ENCODE data around the gene KIAA0825. TPM values are rescaled to one million over a fixed set of nuclear protein-coding genes. Genes with fewer than 3 reads are reported as not detected.

KIAA0825 gene
- total and polyA plus RNA-seq, 2 experiments from 2014 or later: 3.0 to 7.0 TPM

DNA sequence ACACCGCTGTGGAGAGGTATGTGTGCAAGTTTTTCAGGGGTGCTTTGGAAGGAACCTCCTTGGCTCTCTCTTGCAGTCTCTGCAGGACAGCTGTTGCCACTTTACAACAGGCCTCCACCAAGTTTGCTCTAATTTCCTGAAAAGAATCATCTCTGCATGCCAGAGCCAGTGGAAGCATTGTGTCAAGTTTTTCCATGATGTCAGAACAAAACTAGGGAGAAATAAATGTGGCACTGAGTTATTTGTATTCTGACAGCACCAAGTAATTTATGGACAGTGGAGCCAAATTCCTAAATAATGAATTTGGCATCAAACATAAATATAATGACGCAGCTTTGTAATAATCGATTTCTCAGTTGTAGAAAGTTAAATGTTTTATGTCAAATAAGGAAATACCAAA lies 146.9 kb downstream of the KIAA0825 start:
- Histone ChIP-seq H3K9ac (no peak overlapping the region), H3K4me2 (ENCODE audit: unreplicated experiment) (no peak overlapping the region), H3K79me2 (ENCODE audit: insufficient read depth) (no peaks in the 10 kb centered on the region), H3K36me3 (ENCODE audit: low read depth) (no peaks in the 10 kb centered on the region), H3F3A (ENCODE audit: insufficient read depth) (peaks cover 27% of the 10 kb centered on the region), H3K4me3 (no peak overlapping the region), H3K4me1 (ENCODE audit: insufficient read depth) (peaks cover 27% of the 10 kb centered on the region), H4K20me1 (ENCODE audit: insufficient read depth) (no peaks in the 10 kb centered on the region), H2AFZ (no peak overlapping the region), H3K9me3 (ENCODE audit: low read depth) (no peaks in the 10 kb centered on the region), H3K27me3 (replicated peaks; ENCODE audit: insufficient read depth) (no peaks in the 10 kb centered on the region), H3K27ac (no peak overlapping the region), H3K9me2 (ENCODE audit: insufficient read depth) (no peaks in the 10 kb centered on the region)
- TF ChIP-seq EZH2phosphoT487 (IDR thresholded peaks at IDR 0.05; ENCODE audit: insufficient read depth, low read depth) (no peak), EZH2 (IDR thresholded peaks at IDR 0.05; ENCODE audit: insufficient read depth, poor library complexity, severe bottlenecking) (no peak)
- in situ Hi-C loops (cut with MboI): no loop called here
- peak; percentile 63 for DNase-seq
- 12 to 15% methylated on average over 3 of the region's 3 CpGs for WGBS, 2 experiments (ENCODE audit: low coverage in 1 of 2, low lambda C conversion rate in 2 of 2, missing lambda C conversion rate in 2 of 2)

DNA sequence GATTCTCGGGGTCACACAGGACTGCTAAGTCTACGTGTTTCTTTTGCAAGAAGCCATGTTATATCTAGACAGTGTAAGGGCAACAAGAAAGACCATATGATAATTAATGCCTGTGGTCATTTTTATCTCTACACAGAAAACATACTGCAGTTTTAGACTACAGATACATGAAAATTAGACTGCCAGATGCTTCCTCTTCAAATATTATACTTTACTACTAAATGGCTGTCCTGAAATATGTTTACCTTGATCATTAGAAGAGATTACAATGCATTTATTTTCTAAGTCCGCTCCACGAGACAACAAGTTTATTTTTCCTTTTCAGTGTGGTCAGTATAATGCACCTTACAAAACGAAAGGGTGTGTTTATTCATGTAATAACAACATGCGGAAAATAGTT lies 147.6 kb downstream of the KIAA0825 start:
- no peak overlapping the region for H2AFZ ChIP-seq
- H3K4me3 ChIP-seq: no peak overlapping the region
- no peaks in the 10 kb centered on the region for H3K79me2 ChIP-seq (ENCODE audit: insufficient read depth)
- H3K27me3 ChIP-seq (replicated peaks; ENCODE audit: insufficient read depth): no peaks in the 10 kb centered on the region
- no peaks in the 10 kb centered on the region for H3K9me3 ChIP-seq (ENCODE audit: low read depth)
- no peaks in the 10 kb centered on the region for H3K36me3 ChIP-seq (ENCODE audit: low read depth)
- in situ Hi-C loops (cut with MboI): no loop called here
- no peak overlapping the region for H3K4me2 ChIP-seq (ENCODE audit: unreplicated experiment)
- no peak overlapping the region for H3K27ac ChIP-seq
- H3K9me2 ChIP-seq (ENCODE audit: insufficient read depth): no peaks in the 10 kb centered on the region
- H3K9ac ChIP-seq: no peak overlapping the region
- TF ChIP-seq EZH2 (IDR thresholded peaks at IDR 0.05; ENCODE audit: insufficient read depth, poor library complexity, severe bottlenecking): no peak
- no peak for TF ChIP-seq EZH2phosphoT487 (IDR thresholded peaks at IDR 0.05; ENCODE audit: insufficient read depth, low read depth)
- WGBS, 2 experiments (ENCODE audit: low coverage in 1 of 2, low lambda C conversion rate in 2 of 2, missing lambda C conversion rate in 2 of 2): 88 to 90% methylated on average over 6 of the region's 6 CpGs
- DNase-seq: no peak
- no peaks in the 10 kb centered on the region for H4K20me1 ChIP-seq (ENCODE audit: insufficient read depth)
- peaks cover 27% of the 10 kb centered on the region for H3K4me1 ChIP-seq (ENCODE audit: insufficient read depth)
- H3F3A ChIP-seq (ENCODE audit: insufficient read depth): peaks cover 27% of the 10 kb centered on the region

DNA sequence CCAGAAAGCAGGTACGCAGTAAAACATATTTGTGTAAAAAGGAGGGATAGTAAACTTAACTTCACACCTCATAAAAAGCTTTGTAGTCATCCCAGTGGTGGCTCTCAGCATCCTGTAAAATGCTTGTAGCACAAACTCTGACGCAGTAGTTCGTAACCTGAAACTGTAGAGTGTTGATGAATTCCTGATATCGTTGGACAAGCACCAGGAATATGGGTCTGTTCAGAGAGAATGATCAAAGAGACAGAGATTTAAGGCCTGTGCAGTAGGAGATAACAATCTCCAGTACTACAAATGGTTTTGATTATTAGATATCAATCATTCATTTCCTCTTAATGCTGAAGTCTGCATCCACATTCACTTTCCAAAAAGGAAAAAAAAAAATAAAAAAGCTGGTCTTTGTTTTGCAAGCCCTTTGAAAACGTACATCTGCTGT lies 148.5 kb downstream of the KIAA0825 start:
- H3K9me2 ChIP-seq (ENCODE audit: insufficient read depth): no peaks in the 10 kb centered on the region
- H3K4me3 ChIP-seq: peak overlapping the region; percentile 39
- no peaks in the 10 kb centered on the region for H3K27me3 ChIP-seq (replicated peaks; ENCODE audit: insufficient read depth)
- H2AFZ ChIP-seq: 0 out of 2 replicates have a peak overlapping the region, but pooled peaks have one; percentile 10
- DNase-seq: peak; percentile 86
- no peaks in the 10 kb centered on the region for H3K36me3 ChIP-seq (ENCODE audit: low read depth)
- no peaks in the 10 kb centered on the region for H3K9me3 ChIP-seq (ENCODE audit: low read depth)
- no peak overlapping the region for H3K9ac ChIP-seq
- WGBS, 2 experiments (ENCODE audit: low coverage in 1 of 2, low lambda C conversion rate in 2 of 2, missing lambda C conversion rate in 2 of 2): 7% methylated on average over 5 of the region's 5 CpGs
- no peaks in the 10 kb centered on the region for H4K20me1 ChIP-seq (ENCODE audit: insufficient read depth)
- 0 out of 2 replicates have a peak overlapping the region, but pooled peaks have one; percentile 25 for H3K27ac ChIP-seq
- no peaks in the 10 kb centered on the region for H3K79me2 ChIP-seq (ENCODE audit: insufficient read depth)
- H3K4me2 ChIP-seq (ENCODE audit: unreplicated experiment): peak overlapping the region; percentile 62
- H3K4me1 ChIP-seq (ENCODE audit: insufficient read depth): peaks cover 33% of the 10 kb centered on the region
- TF ChIP-seq EZH2 (IDR thresholded peaks at IDR 0.05; ENCODE audit: insufficient read depth, poor library complexity, severe bottlenecking): no peak
- TF ChIP-seq EZH2phosphoT487 (IDR thresholded peaks at IDR 0.05; ENCODE audit: insufficient read depth, low read depth): no peak
- in situ Hi-C loops (cut with MboI): no loop called here
- peaks cover 27% of the 10 kb centered on the region for H3F3A ChIP-seq (ENCODE audit: insufficient read depth)

DNA sequence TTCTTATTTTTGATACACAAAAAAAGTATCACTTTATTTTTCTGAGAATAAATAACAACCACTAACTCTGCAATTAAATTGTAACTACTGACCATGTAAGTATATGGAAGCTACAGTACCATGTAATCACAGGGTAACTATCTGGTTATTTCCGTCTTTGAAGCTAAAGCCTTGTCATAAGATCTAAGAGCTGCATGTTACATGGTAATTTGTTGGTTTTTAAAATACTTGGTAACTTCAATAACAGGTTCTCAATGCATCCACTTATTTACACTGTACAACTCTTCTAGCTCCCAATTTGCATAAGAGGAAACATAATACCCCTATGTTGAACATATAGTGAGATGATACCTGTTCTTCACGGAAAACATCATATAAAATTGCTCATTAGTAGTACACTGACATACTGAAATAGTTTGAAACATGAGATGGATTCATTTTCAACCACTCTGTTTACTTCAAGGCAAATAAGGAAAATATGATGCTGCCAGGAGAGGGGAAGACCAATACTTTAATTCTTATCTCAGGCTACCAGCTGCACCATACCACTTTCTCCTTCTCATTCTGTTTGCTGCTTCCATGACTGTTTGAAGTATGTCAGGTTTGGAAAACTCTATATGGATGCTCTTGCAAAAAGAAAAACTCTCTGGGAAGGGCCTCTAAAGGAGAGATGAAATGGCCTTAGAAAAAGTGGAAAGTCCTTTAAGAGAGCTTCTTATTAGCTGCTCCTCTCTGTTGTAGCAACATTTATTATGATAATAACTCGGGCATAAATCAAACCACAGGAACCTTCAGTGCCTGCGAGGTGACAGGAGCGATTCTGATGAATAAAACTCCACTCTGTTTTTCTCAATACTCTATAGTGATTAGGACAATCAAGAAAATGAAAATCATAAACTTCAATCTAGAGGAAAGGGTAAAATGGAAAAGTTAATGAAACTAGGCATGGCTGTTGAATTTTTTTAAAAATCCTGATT lies 150.2 kb downstream of the KIAA0825 start:
- Histone ChIP-seq H3K4me2 (ENCODE audit: unreplicated experiment) (no peak overlapping the region), H3K27me3 (replicated peaks; ENCODE audit: insufficient read depth) (no peaks in the 10 kb centered on the region), H3F3A (ENCODE audit: insufficient read depth) (peaks cover 33% of the 10 kb centered on the region), H3K36me3 (ENCODE audit: low read depth) (no peaks in the 10 kb centered on the region), H3K4me1 (ENCODE audit: insufficient read depth) (peaks cover 43% of the 10 kb centered on the region), H3K27ac (no peak overlapping the region), H3K9me2 (ENCODE audit: insufficient read depth) (no peaks in the 10 kb centered on the region), H2AFZ (no peak overlapping the region), H3K4me3 (no peak overlapping the region), H3K79me2 (ENCODE audit: insufficient read depth) (no peaks in the 10 kb centered on the region), H3K9ac (no peak overlapping the region), H3K9me3 (ENCODE audit: low read depth) (no peaks in the 10 kb centered on the region), H4K20me1 (ENCODE audit: insufficient read depth) (no peaks in the 10 kb centered on the region)
- DNase-seq: no peak
- TF ChIP-seq EZH2phosphoT487 (IDR thresholded peaks at IDR 0.05; ENCODE audit: insufficient read depth, low read depth): no peak
- TF ChIP-seq EZH2 (IDR thresholded peaks at IDR 0.05; ENCODE audit: insufficient read depth, poor library complexity, severe bottlenecking): no peak
- in situ Hi-C loops (cut with MboI): no loop called here
- WGBS, 2 experiments (ENCODE audit: low coverage in 1 of 2, low lambda C conversion rate in 2 of 2, missing lambda C conversion rate in 2 of 2): 95 to 99% methylated on average over 5 of the region's 5 CpGs
